Eye (tissue), 1 donor: ENCODE measurements around the gene RASGEF1C.
"Not testable (repeated sequence)": the region's sequence is repeated elsewhere in the genome, so short reads cannot be mapped to it uniquely, and the experiment has no call there.

Source experiments
- DNase-seq: peaks from one replicate; pipeline ENCODE4 v3.0.0-alpha.2; 2015

Gene RASGEF1C

DNA sequence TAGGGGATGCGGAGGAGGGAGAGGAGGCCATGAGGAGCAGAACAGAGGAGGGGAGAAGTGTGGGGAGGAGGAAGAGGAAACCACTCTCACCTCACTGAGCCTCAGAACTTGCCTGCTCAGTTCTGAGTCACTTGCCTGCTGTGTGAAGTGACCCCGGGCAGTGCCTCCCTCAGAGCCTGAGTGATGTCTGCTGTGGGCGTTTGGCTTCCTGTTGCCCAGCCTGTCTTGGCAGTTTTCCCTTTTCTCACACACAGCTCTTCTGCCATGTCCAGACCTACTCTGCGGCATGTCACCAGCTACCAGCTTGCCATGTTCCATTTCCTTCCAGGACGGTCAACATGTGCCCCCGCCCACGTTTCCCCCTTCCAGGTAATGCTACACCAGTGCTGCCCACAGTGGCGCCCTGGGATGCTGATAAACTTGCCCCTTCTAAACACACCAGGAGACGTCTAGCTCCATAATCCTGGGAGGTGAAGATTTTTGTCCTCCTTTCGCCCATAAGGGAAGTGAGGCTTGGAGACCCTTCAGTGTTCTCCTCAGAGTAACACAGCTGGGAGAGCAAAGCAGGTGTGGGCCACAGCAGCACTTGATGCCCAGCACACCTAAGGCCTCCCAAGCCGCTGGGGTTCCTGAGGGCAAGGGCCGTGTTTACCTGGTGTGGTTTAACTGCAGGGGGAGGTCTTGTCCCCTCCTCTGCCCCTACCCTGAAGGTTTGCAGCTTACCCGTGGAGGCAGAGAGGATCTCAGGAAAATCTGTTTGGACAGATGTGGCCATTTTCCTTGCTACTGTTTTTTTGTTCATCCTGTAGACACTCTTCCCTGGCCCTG, 73.7 kb downstream of the RASGEF1C start:
- DNase-seq = no peak

DNA sequence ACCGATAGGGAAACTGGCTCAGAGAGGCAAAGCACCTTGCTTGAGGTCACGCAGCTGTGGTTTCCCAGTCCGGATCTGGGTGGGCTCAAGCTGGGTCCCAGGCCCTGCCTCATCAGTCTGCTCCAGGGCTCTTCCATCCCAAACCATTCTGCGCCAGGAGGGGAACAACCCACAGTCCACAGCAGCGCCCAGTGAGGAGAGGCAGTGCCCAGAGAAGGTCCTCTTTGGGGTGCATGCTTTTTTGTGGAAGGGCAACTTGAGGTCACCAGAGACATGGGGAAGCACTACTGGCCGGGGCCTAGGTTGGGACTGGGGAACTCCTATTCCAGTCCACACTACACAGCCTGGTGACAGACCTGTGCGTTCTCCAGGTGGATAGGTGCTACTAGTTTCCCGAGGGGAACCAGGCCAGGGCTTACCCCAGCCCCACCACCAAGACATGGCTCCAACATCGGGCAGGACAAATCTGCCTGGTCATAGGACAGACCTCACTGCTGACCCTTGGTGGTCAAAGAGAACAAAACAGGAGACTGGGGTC, 75.0 kb downstream of the RASGEF1C start:
- DNase-seq = no peak

DNA sequence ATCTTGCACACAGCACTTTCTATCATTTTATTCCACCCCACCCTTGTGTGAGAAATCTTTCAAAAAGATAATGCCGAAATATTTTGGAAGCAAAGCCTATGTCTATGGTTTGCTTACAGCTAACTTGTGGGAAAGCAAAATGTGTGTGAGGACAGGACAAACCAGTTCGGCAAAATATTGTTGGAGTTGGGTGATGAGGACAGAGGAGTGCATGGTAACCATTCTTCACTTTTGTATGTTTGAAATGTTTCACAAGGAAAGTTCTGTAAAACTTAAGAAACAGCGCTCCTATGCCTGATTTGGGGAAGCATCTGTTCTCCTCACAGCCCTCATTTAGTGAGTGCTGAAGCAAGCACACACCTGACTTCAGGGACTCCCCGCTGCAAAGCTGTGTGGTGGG, 75.5 kb downstream of the RASGEF1C start:
- no peak for DNase-seq

DNA sequence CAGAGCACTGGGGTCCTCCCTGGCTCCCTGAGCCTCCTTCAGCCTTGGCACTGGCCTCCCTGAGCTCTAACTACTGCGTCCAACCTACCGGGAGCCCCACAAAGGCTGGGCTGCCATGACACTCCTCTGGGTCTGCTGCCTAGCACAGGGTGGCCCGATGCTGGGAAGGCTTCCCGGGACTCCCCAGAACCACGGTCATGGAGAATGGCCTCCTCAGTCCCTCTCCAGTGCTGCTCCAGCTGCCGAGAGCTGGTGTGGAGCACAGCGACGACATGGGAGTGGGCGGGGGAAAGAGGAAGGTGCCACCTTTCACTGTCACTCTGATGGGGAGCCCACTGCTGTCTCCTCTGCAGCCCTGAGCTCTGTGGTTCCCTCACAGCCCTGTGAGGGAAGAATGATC, 76.0 kb downstream of the RASGEF1C start:
- no peak for DNase-seq

DNA sequence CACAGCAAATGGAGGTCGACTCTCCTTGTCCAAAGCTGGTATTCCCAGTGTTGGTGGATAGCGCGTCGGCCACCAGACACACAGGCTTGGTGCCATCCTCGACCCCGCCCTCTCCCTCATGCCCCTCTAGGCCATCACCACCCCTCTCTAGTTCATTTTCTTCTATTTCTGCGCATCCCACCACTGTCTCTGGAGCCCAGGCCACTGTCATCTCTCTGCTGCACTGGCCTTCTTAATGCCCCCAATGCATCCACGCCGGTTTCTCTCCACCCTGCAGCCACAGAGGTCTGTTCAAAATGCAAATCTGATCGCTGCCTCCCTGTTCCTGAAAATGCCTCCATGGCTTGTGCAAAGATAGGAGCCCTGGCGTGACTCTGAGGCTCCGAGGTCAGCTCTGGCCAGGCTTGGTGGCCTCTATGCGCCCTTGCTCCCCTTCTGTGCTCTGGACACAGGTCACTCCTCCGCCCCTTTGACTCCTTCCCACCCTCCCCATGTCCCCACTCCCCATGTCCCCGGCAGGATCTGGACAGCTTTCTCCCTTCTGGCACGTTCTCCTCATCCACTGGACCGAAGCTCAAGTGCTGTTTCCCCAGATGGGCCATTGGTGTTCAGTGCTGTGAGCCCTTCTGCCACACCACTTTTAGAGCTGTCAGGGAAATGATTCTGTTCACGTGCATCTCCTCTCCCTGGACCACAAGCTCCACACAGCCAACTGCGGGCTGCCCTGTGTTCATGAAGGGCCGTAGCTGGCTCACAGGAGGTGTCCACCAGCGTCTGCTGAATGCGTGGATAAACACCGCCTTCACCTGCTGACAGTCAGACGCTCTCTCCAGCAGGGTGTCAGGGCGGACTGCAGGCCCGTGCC, 77.9 kb downstream of the RASGEF1C start:
- no peak for DNase-seq

DNA sequence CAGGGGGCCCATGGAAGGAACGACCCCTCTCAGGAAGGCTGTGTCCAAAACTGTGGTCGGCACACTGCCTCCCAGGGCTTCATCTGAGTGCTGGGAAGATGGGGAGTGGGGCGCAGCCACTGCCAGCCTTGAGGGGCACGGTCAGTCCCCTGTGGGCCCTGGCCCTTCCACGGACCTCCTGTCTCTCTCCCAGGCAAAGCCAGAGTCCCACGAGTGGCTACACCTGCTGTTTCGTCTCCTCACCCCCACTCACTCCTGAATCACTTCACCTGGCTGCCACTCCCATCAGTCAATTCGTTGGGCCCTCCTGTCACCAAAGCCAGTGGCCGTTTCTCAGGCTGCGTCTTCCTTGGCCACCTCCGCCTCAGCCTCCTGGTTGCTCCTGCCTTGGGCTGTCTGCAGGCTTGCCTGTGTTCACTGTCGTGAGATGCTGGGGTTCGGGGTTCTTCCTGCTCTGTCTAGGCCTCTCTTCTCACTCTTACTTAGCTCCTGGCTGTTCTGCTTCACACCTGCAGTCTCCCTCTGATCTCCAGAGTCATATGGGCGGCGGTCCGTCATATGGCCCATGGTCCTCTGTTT, 78.6 kb downstream of the RASGEF1C start:
- DNase-seq = no peak

DNA sequence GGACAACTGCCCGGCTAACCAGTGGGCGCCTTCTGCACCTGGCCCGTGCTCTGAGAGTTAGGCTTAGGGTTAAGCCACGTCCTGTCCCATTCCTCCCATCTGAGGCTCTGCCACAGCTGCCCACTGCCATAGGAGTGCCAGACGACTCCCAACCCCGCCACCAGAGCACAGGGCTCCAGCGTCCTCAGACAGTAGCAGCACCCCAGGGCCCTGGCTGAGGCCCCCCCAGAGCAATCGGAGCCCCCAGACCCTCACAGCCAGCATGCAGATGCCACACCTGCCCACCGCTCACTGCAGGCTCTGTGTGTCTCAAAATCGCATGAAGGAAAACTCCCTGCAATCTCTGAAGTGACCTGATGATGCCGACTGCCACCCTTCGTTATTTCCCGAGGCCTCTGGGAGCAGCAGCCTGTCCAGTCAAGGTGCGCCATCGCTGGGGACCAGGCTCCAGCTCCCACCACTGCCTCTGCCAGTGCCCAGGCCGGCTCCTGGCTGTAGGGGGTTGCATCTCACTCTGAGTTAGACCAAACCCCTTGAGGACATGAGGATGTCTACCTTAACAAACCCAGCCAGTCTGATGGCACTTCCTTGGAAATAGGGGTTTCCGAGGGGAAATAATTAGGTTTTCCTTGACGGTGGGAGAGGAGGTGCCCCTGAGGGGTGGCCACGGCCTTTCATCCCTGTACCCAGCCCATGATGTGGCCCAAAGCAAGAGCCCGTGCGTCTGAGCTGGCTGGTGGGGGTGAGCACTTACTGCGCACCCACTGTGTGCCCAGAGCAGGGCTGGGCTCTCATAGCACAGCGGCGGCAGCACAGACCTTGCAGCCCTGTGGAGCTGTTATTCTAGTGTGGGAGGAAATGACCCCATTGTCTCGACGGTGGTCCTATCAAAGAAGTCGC, 79.5 kb downstream of the RASGEF1C start:
- no peak for DNase-seq

DNA sequence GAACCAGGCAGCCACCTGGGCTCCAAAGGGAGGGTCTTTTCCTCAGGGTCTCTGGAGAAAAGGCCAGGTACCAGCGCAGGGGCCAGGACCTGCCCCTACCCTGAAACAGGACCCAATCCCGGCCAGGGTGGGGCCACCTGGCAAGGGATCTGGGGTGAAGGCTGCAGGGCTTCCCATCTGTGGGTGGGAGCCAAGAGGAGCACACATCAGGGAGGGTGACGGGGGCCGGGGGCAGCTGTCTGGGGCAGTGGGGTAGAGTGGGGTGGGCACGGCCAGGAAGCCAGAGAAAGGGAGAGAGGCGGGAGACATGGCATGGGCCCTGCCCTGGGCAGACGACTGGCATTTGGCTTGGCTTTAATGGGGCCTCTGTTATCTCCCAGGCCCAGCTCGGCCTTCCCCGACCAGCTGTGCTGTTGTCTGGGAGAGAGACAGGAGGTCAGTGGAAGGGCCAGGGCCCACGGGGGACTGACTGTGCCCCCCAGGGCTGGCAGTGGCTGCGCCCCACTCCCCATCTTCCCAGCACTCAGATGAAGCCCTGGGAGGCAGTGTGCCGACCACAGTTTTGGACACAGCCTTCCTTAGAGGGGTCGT, 80.2 kb downstream of the RASGEF1C start:
- no peak for DNase-seq

DNA sequence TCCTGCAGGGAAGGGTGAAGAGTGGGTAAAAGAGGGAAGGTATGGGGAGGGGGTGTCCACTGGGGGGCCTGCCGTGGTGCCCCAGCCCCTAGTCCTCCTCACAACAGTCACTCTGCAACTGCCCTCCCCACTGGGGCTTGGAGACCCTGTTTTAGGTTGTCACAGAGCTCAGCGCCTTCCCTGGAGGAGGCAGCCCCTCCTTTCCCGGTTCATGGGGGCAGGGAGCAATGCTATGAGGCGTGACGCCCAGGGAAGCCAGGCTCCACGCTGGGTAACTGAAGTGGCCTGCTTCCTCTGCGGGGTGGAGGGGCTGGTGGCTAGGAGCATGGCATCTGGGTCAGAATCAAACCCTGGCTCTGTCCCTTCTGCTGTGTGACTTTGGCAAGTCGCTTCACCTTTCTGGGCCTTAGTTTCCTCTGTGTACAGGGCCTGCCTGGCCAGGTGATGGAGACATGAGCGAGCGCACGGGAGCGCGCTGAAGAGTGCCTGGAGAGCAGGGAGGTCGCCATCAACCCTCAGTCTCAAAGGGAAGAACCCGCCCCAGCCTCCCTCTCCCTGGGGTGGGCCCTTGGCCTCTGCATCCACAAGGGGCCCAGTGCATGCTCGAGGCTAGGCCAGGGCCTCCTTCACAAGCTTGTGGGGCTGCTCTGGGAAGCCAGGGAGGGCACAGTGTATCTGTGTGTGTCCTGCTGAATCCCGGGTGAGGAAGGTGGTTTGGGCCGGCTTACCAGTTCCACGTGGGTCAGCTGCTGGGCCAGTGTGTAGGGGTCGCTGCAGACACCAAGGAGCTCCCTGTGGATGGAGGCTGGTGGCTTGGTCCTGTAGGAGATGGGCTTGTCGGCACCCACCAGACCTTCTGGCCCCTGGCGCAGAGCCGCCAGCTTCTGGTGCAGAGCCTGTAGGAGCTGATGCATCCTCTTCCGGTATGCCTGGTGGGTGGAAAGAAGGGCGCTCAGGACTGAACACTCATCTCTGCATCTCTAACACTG, 81.0 kb downstream of the RASGEF1C start:
- DNase-seq = no peak

DNA sequence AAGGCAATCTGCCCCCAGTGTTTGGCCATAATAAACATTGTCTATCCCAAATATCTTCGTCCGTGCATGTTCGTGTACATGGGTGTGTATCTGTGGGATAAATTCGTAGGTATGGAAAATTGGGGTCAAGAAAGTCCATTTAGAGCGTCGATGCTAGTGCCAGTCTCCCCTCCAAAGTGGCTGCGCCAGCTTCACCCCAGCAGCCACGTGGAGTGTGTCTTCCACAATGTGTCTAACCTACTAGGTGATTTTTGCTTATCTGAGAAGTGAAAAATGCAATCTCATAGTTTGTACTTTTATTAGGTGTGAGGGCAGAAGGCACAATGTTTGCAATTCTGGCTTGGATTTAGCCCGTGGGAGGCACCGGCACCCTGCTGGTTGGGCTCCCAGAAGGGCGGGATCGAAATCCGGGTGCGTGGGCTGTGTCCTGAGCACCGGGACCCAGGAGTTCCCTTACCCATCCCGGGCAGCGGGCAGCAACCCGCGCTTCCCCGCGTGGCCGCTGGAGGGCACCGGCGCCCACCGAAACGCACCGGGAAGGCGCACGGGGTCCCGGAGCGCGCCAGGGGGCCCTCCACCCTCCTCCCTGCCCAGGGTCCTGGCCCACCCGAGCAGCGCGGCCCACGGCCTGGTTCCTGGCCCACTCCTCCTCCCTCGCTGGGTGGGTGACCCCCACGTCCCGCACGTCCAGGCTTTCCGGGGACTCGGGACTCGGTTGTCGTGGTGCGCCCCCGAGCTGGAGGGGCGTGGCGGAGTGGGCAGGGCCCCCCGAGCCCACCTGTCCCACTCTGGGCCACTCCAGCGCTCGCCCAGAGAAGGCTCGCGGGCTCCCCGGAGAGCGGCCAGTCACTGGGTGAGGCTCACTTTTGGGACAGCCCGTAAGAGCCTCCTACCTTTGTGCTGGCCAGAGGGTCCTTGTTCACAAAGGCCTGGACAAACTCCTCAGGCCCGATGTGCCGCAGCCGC, 82.0 kb downstream of the RASGEF1C start:
- no peak for DNase-seq

DNA sequence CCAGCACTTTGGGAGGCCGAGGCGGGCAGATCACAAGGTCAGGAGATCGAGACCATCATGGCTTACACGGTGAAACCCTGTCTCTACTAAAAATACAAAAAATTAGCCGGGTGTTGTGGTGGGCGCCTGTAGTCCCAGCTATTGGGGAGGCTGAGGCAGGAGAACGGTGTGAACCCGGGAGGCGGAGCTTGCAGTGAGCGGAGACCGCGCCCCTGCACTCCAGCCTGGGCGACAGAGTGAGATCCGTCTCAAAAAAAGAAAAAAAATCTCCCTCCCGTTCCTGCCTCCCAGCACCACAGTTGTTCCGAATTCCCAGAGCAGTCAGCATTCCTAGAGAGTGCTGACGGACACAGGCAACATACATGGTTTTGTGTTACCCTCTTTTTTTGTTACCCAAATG, 82.9 kb downstream of the RASGEF1C start:
- not testable (repeated sequence) for DNase-seq

DNA sequence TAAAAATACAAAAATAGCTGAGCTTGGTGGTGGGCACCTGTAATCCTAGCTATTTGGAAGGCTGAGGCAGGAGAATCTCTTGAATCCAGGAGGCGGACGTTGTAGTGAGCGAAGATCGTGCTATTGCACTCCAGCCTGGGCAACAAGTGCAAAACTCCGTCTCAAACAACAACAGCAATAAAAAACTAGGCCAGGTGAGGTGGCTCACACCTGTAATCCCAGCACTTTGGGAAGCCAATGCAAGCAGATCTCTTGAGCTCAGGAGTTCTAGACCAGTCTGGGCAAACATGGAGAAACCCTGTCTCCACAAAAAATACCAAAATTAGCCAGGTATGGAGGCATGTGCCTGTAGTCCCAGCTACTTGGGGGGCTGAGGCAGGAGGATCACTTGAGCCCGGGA, 84.3 kb downstream of the RASGEF1C start:
- not testable (repeated sequence) for DNase-seq

DNA sequence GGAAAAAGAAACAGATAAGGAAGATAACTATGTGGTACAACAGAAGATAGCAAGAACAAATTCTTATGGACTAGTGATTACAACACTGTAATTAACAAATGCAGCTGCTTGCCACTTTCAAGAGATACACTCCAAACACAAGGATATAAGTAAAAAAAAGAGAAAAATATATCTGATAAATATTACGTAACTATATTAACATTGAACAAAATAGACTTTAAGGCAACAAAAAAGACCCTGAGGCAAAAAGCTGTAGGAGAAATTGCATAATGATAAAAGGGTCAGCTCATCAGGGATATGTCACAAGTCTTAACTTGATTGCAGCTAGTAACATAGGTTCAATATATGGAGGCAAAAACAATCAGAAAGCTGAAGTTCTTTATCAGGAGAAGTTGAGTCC, 86.1 kb downstream of the RASGEF1C start:
- no peak for DNase-seq

DNA sequence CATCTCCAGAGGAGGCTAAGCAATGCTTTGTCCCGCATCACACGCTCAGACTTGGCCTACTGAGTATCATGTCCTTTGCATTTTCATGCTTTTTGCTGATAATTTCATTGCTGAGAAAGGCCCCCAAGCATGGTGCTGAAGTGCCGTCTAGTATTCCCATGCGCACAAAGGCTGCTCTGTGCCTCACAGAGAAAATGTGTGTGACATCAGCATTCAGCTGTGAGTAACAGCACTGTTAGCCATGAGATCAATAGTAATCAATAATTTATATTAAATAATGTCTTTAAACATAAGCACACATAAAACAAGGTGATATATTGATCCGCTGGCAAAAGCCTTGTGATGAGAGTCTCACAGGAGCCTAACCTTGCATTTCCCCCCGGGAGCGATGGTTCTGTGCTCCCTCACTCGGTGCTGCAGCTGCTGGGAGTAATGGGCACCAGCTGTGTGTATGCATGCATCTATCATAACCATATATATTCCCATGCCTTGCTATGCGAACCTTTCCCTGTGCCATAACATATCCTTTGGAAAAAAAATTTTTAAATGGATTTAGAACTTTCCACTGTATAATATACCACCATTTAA, 87.1 kb downstream of the RASGEF1C start:
- DNase-seq = peak; percentile 72

DNA sequence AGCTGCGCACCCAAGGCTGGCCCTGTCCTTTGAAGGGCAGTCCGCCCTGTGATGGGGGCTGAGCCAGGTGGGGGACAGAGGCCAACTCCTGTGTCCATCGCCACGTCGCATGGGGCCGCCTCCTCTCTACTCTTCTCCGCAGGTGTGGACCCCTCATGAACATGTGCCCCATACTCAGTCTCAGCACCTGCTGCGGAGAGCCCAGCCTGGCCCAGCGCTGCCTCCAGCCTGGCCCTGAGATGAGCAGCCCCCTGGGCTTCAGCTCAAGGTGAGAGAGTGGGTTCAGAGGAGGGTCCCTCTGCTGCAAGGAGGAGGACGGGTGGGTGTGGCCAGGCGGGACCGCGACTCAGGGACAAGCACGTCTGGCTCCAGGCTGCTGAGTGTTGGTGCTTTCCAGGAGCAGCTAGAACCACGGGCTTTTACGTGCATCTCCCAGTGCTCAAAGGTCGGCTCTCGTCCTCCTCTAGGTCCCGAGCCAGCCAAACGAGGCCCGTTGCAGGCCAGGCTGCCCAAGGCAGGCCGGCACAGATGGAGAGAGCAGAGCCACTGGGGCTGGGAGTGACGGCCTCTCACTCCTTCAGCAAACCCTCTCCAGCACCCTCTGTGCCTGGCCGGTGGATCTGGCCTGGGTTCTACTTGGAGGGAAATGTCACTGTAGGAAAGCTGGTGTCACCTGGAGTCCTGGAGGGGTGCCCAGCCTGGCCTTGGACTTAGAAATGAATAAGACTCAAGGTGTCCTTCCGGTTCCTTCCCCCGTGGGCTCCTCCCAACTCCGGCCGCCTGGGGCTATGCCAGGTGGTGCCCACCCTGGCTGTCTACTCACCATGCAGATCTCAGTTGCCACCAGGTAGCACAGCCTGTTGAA, 88.5 kb downstream of the RASGEF1C start:
- no peak for DNase-seq

DNA sequence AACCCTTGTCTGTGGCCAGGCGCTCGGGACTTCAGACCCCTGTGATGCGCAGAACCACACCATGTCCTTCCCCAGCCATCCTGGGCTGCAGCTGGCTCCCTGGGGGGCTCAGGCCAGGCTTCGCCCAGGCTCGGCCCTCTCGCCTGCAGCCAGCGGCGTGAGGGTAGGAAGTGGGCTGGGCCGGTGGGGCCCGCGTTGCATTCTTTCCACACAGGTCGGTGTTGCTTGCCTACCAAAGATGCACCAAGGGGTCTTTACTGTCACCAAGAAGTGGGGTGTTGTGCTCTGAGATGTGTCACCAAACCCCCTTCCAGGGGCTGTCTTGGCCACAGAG, 89.1 kb downstream of the RASGEF1C start:
- no peak for DNase-seq

DNA sequence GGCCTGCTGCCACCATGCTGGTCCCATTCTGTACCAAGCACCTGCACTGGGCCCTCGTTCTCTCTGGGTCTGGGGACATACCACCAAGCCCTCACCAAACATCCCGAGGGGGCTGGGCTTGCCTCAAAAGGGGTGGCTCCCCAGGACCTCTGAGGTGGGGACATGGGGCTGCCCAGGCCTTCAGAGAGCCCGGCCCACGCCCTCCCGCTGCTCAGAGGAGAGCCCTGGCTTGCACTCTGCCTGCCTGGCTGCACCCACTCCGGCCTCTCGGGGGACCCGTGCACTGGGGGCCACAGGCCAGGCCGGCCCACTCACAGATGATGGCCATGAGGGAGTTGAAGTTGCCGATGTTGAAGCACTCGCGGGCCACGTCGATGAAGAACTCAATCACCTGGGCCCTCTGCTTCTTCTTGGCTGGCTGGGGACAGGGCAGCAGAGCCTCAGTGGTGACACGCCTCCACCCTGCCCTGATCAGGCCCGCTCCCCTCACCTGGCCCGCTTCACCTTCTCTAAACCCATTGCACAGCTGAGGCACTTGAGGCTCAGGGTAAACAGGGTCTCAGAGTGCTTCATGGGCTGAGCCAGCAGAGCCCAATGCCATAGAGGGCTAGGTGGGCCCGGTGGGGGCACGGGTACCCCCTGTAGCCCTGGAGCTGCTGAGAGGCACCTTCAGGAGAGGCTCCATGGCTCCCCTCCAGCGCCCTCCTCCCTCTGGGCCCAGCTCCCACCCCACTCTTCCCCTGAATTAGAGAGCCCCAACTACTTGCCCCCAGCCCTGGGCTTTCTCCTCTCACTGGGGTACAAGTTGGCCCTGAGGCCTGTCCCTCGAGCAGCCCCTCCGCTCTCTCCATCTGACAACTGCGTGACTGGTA, 89.7 kb downstream of the RASGEF1C start:
- no peak for DNase-seq
